Karpas-422 (cell line): ENCODE measurements around the gene ITGAX. TPM values are rescaled to one million over a fixed set of nuclear protein-coding genes. Genes with fewer than 3 reads are reported as not detected.
A peak's percentile ranks its signal among the peaks of the same experiment; 100 is the strongest.

Source experiments
- DNase-seq: peaks from one replicate; pipeline ENCODE4 v3.0.0-alpha.2; 2015
- H2AFZ ChIP-seq: fragments of 200-600 bp; sonication (generic); 2 replicates; pipeline ENCODE4 v1.6.1; 2014; ENCODE audit warnings: antibody characterized with exemption, low read length, mixed read lengths
- H3K27ac ChIP-seq: fragments of 200-600 bp; sonication (generic); 2 replicates; pipeline ENCODE4 v1.5.1; 2014; ENCODE audit warnings: mild to moderate bottlenecking, low read length, moderate library complexity
- H3K27me3 ChIP-seq: fragments of 200-600 bp; sonication (generic); 2 replicates; pipeline ENCODE4 v1.6.1; 2014; ENCODE audit warnings: low read length, mixed read lengths
- H3K36me3 ChIP-seq: fragments of 200-600 bp; sonication (generic); 2 replicates; pipeline ENCODE4 v1.6.1; 2014; ENCODE audit warnings: low read length, mixed read lengths; ENCODE audit not compliant: insufficient read depth
- H3K4me1 ChIP-seq: fragments of 200-600 bp; sonication (generic); 2 replicates; pipeline ENCODE4 v1.6.1; 2014; ENCODE audit warnings: mild to moderate bottlenecking, low read length, mixed read lengths
- H3K4me2 ChIP-seq: fragments of 200-600 bp; sonication (generic); 2 replicates; pipeline ENCODE4 v1.6.1; 2014; ENCODE audit warnings: low read length, low read depth, mild to moderate bottlenecking; ENCODE audit not compliant: poor library complexity, severe bottlenecking
- H3K4me3 ChIP-seq: fragments of 200-600 bp; sonication (generic); 2 replicates; pipeline ENCODE4 v1.5.1; 2014; ENCODE audit warnings: mild to moderate bottlenecking, antibody characterized with exemption, low read length, mixed read lengths
- H3K79me2 ChIP-seq: fragments of 200-600 bp; sonication (generic); 2 replicates; pipeline ENCODE4 v1.6.1; 2014; ENCODE audit warnings: mild to moderate bottlenecking, low read length, mixed read lengths
- H3K9ac ChIP-seq: fragments of 200-600 bp; sonication (generic); 2 replicates; pipeline ENCODE4 v1.6.0; 2014; ENCODE audit warnings: low read length
- H3K9me2 ChIP-seq: fragments of 200-600 bp; sonication (generic), shearing (Covaris generic); replicated peaks from 2 replicates; pipeline ENCODE4 v1.6.0; 2014; ENCODE audit warnings: mild to moderate bottlenecking, low read length, moderate library complexity; ENCODE audit not compliant: insufficient read depth
- H3K9me3 ChIP-seq: fragments of 300-700, 200-600 bp; sonication (generic); 2 replicates; pipeline ENCODE4 v1.6.1; 2014; ENCODE audit warnings: low read length, mixed read lengths
- H4K20me1 ChIP-seq: fragments of 200-600 bp; sonication (generic); 2 replicates; pipeline ENCODE4 v1.6.1; 2014; ENCODE audit warnings: mild to moderate bottlenecking, antibody characterized with exemption, low read length, low read depth; ENCODE audit not compliant: insufficient read depth
- total RNA-seq: library from RNA; depleted of rRNA; stranded (reverse); fragments of >200 nt; shearing (Covaris generic); gene quantifications from 2 replicates; pipeline ENCODE4 v1.2.3, GENCODE V29; 2014; ENCODE audit warnings: low replicate concordance

The ITGAX gene
- total RNA-seq, 1 experiment from 2014 or later: 0.52 TPM

DNA sequence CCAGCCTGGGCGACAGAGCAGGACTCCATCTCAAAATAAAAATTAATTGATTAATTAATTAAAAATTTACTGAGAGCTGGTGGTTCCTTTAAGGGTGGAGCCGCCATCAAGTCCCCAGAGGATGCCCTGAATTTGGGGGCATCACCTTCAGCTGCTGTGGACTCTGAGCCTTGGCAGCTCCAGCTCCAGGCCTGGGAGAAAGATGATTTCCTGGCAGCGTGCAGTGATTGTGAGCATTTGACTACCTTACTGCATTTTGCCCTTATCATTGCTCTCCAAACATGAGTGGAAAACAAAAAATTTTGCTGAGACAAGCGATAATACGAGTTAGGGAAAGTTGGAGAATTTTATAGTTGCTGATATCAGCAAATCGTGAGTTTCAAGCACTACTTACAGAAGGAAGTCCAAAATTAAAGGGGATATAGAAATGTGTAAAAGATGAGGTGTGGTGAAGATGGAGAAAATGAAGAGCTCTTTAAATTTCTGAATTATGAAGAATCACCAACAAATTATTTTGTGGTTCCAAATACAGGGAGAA, 35.6 kb downstream of the ITGAX start:
- H3K4me1 ChIP-seq: peaks cover 11% of the 10 kb centered on the region
- no peak for DNase-seq
- H3K27ac ChIP-seq: no peak overlapping the region
- no peak overlapping the region for H2AFZ ChIP-seq
- H3K4me2 ChIP-seq: no peak overlapping the region
- no peaks in the 10 kb centered on the region for H3K9me2 ChIP-seq
- H3K36me3 ChIP-seq: no peaks in the 10 kb centered on the region
- no peaks in the 10 kb centered on the region for H3K79me2 ChIP-seq
- H3K9me3 ChIP-seq: no peaks in the 10 kb centered on the region
- H3K9ac ChIP-seq: no peak overlapping the region
- no peaks in the 10 kb centered on the region for H4K20me1 ChIP-seq
- H3K27me3 ChIP-seq: no peaks in the 10 kb centered on the region
- H3K4me3 ChIP-seq: no peak overlapping the region

GRCh38 chr16:31393056-31393455, 38.1 kb downstream of the ITGAX start, which contains the start of gene ITGAD:
Gene ITGAD (plus strand): TSS chr16:31393335. CDS start chr16:31393361, 26 bp downstream.
- Histone ChIP-seq H3K9me2 (no peaks in the 10 kb centered on the region), H3K4me3 (no peak within 1 kb of the TSS), H3K9ac (no peak within 1 kb of the TSS), H3K4me2 (peak within 1 kb of the TSS; percentile 7), H2AFZ (no peak within 1 kb of the TSS), H3K4me1 (peaks cover 7% of the 10 kb centered on the region), H3K27me3 (no peaks in the 10 kb centered on the region), H3K79me2 (no peaks in the 10 kb centered on the region), H4K20me1 (no peaks in the 10 kb centered on the region), H3K27ac (no peak within 1 kb of the TSS), H3K9me3 (no peaks in the 10 kb centered on the region), H3K36me3 (no peaks in the 10 kb centered on the region)
- peak; percentile 44 for DNase-seq

GRCh38 chr16:31395647-31396046, 40.7 kb downstream of the ITGAX start:
- H3K9ac ChIP-seq: no peak overlapping the region
- H3K4me1 ChIP-seq: peaks cover 7% of the 10 kb centered on the region
- H3K4me3 ChIP-seq: no peak overlapping the region
- no peaks in the 10 kb centered on the region for H3K27me3 ChIP-seq
- H3K9me3 ChIP-seq: no peaks in the 10 kb centered on the region
- no peak overlapping the region for H3K4me2 ChIP-seq
- H3K27ac ChIP-seq: no peak overlapping the region
- DNase-seq: no peak
- no peak overlapping the region for H2AFZ ChIP-seq
- no peaks in the 10 kb centered on the region for H3K9me2 ChIP-seq
- H3K79me2 ChIP-seq: no peaks in the 10 kb centered on the region
- H4K20me1 ChIP-seq: no peaks in the 10 kb centered on the region
- no peaks in the 10 kb centered on the region for H3K36me3 ChIP-seq

- DNase-seq: no peak
- Histone ChIP-seq H4K20me1 (no peaks in the 10 kb centered on the region), H3K4me2 (no peak overlapping the region), H3K9ac (no peak overlapping the region), H3K9me2 (no peaks in the 10 kb centered on the region), H3K27ac (no peak overlapping the region), H3K4me1 (peaks cover 7% of the 10 kb centered on the region), H2AFZ (no peak overlapping the region), H3K27me3 (no peaks in the 10 kb centered on the region), H3K36me3 (no peaks in the 10 kb centered on the region), H3K9me3 (no peaks in the 10 kb centered on the region), H3K79me2 (no peaks in the 10 kb centered on the region), H3K4me3 (no peak overlapping the region)
These were observed 42.2 kb downstream of the ITGAX start for GRCh38 chr16:31397096-31397660.

GRCh38 chr16:31397701-31398100, 42.7 kb downstream of the ITGAX start:
- Histone ChIP-seq H4K20me1 (no peaks in the 10 kb centered on the region), H3K4me3 (no peak overlapping the region), H3K4me2 (no peak overlapping the region), H3K4me1 (peaks cover 7% of the 10 kb centered on the region), H3K27ac (no peak overlapping the region), H2AFZ (no peak overlapping the region), H3K9me3 (no peaks in the 10 kb centered on the region), H3K27me3 (no peaks in the 10 kb centered on the region), H3K9ac (no peak overlapping the region), H3K36me3 (no peaks in the 10 kb centered on the region), H3K9me2 (no peaks in the 10 kb centered on the region), H3K79me2 (no peaks in the 10 kb centered on the region)
- no peak for DNase-seq

- no peak overlapping the region for H3K4me2 ChIP-seq
- no peak overlapping the region for H2AFZ ChIP-seq
- H3K4me1 ChIP-seq: peaks cover 15% of the 10 kb centered on the region
- no peaks in the 10 kb centered on the region for H4K20me1 ChIP-seq
- no peaks in the 10 kb centered on the region for H3K27me3 ChIP-seq
- H3K9me3 ChIP-seq: no peaks in the 10 kb centered on the region
- no peaks in the 10 kb centered on the region for H3K9me2 ChIP-seq
- no peaks in the 10 kb centered on the region for H3K79me2 ChIP-seq
- no peak overlapping the region for H3K9ac ChIP-seq
- no peak for DNase-seq
- no peaks in the 10 kb centered on the region for H3K36me3 ChIP-seq
- H3K27ac ChIP-seq: no peak overlapping the region
- no peak overlapping the region for H3K4me3 ChIP-seq
These were observed 45.2 kb downstream of the ITGAX start for GRCh38 chr16:31400191-31400590.

- no peaks in the 10 kb centered on the region for H3K9me3 ChIP-seq
- no peaks in the 10 kb centered on the region for H3K9me2 ChIP-seq
- H3K4me2 ChIP-seq: no peak overlapping the region
- H3K27ac ChIP-seq: no peak overlapping the region
- no peaks in the 10 kb centered on the region for H3K36me3 ChIP-seq
- no peaks in the 10 kb centered on the region for H4K20me1 ChIP-seq
- no peaks in the 10 kb centered on the region for H3K27me3 ChIP-seq
- H2AFZ ChIP-seq: no peak overlapping the region
- peaks cover 15% of the 10 kb centered on the region for H3K4me1 ChIP-seq
- no peak overlapping the region for H3K4me3 ChIP-seq
- no peak overlapping the region for H3K9ac ChIP-seq
- DNase-seq: no peak
- H3K79me2 ChIP-seq: no peaks in the 10 kb centered on the region
These were observed 46.5 kb downstream of the ITGAX start for GRCh38 chr16:31401436-31401835.

- Histone ChIP-seq H3K4me3 (no peak overlapping the region), H4K20me1 (no peaks in the 10 kb centered on the region), H3K9ac (no peak overlapping the region), H3K4me1 (peaks cover 15% of the 10 kb centered on the region), H3K27ac (no peak overlapping the region), H3K36me3 (no peaks in the 10 kb centered on the region), H3K9me3 (no peaks in the 10 kb centered on the region), H2AFZ (no peak overlapping the region), H3K9me2 (no peaks in the 10 kb centered on the region), H3K4me2 (no peak overlapping the region), H3K27me3 (no peaks in the 10 kb centered on the region), H3K79me2 (no peaks in the 10 kb centered on the region)
- DNase-seq: no peak
These were observed 47.7 kb downstream of the ITGAX start for GRCh38 chr16:31402687-31403086.
